Endothelial cell of umbilical vein (primary cell): ENCODE data around the gene DDX31.

Experiments used
- JUN ChIP-seq: IDR thresholded peaks from 2 replicates; pipeline ENCODE4 v1.6.1; 2011; ENCODE audit warnings: borderline replicate concordance, low read depth; ENCODE audit not compliant: insufficient read length, insufficient read depth
- POLR2A ChIP-seq: IDR thresholded peaks from 2 replicates; pipeline ENCODE4 v1.6.1; 2012; ENCODE audit warnings: low read depth, mild to moderate bottlenecking, control low read depth, low read length
- TF ChIP-seq, protein P1 (sequence below), 2 donors: IDR thresholded peaks; 1 replicate in 1 of 2; 2 replicates in 1 of 2; pipeline ENCODE4 v1.5.1; 2011; ENCODE audit warnings: low read length in 2 of 2, mild to moderate bottlenecking in 2 of 2, moderate library complexity in 2 of 2, control low read depth in 1 of 2, inconsistent platforms in 1 of 2, low read depth in 1 of 2; ENCODE audit not compliant: insufficient read depth in 1 of 2; ENCODE audit errors: extremely low read depth in 1 of 2

GRCh38 chr9:132697230-132697629 is 27.4 kb upstream of the DDX31 start:
- TF ChIP-seq POLR2A (no peak), JUN (no peak)
- TF ChIP-seq, protein P1, sequence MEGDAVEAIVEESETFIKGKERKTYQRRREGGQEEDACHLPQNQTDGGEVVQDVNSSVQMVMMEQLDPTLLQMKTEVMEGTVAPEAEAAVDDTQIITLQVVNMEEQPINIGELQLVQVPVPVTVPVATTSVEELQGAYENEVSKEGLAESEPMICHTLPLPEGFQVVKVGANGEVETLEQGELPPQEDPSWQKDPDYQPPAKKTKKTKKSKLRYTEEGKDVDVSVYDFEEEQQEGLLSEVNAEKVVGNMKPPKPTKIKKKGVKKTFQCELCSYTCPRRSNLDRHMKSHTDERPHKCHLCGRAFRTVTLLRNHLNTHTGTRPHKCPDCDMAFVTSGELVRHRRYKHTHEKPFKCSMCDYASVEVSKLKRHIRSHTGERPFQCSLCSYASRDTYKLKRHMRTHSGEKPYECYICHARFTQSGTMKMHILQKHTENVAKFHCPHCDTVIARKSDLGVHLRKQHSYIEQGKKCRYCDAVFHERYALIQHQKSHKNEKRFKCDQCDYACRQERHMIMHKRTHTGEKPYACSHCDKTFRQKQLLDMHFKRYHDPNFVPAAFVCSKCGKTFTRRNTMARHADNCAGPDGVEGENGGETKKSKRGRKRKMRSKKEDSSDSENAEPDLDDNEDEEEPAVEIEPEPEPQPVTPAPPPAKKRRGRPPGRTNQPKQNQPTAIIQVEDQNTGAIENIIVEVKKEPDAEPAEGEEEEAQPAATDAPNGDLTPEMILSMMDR (IDR thresholded peaks at IDR 0.05; ENCODE audit: extremely low read depth in 1 of 2, insufficient read depth in 1 of 2, low read depth in 1 of 2, low read length in 2 of 2): no peak
